Measurements from ENCODE around the gene DYRK1A.
"Not testable (repeated sequence)": the region's sequence is repeated elsewhere in the genome, so short reads cannot be mapped to it uniquely, and the experiment has no call there.

Gene DYRK1A

GRCh38 chr21:37366482-37367316, at the start of gene DYRK1A:
DYRK1A (plus strand) TSS chr21:37366773; CDS start chr21:37420375, 53,602 bp downstream.
- DNase-seq (ENCODE audit: low spot score), result peak; percentile 97

GRCh38 chr21:37319551-37319950, 47.0 kb upstream of the DYRK1A start:
- no peak for DNase-seq (ENCODE audit: low spot score)

- DNase-seq (ENCODE audit: low spot score), result no peak
These were observed 44.5 kb upstream of the DYRK1A start for GRCh38 chr21:37322084-37322483.

- no peak for DNase-seq (ENCODE audit: low spot score)
These were observed 42.0 kb upstream of the DYRK1A start for GRCh38 chr21:37324558-37324957.

GRCh38 chr21:37328147-37328546, 38.4 kb upstream of the DYRK1A start:
- DNase-seq (ENCODE audit: low spot score), result not testable (repeated sequence)

GRCh38 chr21:37331411-37331810, 35.2 kb upstream of the DYRK1A start:
- no peak for DNase-seq (ENCODE audit: low spot score)

- no peak for DNase-seq (ENCODE audit: low spot score)
These were observed 31.5 kb upstream of the DYRK1A start for GRCh38 chr21:37335053-37335452.

- DNase-seq (ENCODE audit: low spot score), result no peak
These were observed 29.4 kb upstream of the DYRK1A start for GRCh38 chr21:37337179-37337578.

- no peak for DNase-seq (ENCODE audit: low spot score)
These were observed 28.7 kb upstream of the DYRK1A start for GRCh38 chr21:37337831-37338230.

GRCh38 chr21:37338671-37339551, 27.7 kb upstream of the DYRK1A start:
- peak; percentile 87 for DNase-seq (ENCODE audit: low spot score)

GRCh38 chr21:37339552-37339939, 27.0 kb upstream of the DYRK1A start:
- no peak for DNase-seq (ENCODE audit: low spot score)

- DNase-seq (ENCODE audit: low spot score), result peak; percentile 86
These were observed 25.2 kb upstream of the DYRK1A start for GRCh38 chr21:37341254-37341960.

GRCh38 chr21:37342046-37342632, 24.4 kb upstream of the DYRK1A start:
- DNase-seq (ENCODE audit: low spot score), result no peak

GRCh38 chr21:37346841-37347430, 19.6 kb upstream of the DYRK1A start:
- no peak for DNase-seq (ENCODE audit: low spot score)

GRCh38 chr21:37348664-37349063, 17.9 kb upstream of the DYRK1A start:
- peak; percentile 26 for DNase-seq (ENCODE audit: low spot score)

GRCh38 chr21:37350472-37350871, 16.1 kb upstream of the DYRK1A start:
- DNase-seq (ENCODE audit: low spot score), result no peak

GRCh38 chr21:37356706-37357105, 9.9 kb upstream of the DYRK1A start:
- DNase-seq (ENCODE audit: low spot score), result no peak

GRCh38 chr21:37357691-37358090, 8.9 kb upstream of the DYRK1A start:
- peak; percentile 70 for DNase-seq (ENCODE audit: low spot score)

GRCh38 chr21:37358397-37358796, 8.2 kb upstream of the DYRK1A start:
- peak; percentile 92 for DNase-seq (ENCODE audit: low spot score)

- no peak for DNase-seq (ENCODE audit: low spot score)
These were observed 2.6 kb upstream of the DYRK1A start for GRCh38 chr21:37363936-37364335.

- DNase-seq (ENCODE audit: low spot score), result no peak
These were observed 1.9 kb upstream of the DYRK1A start for GRCh38 chr21:37364722-37365121.

All from kidney capillary endothelial cell (primary cell).